Loucy (cell line): ENCODE measurements around the gene ENHO.

Experiments used
- EZH2phosphoT487 ChIP-seq: fragments of 200-600 bp; IDR thresholded peaks from 2 replicates; pipeline ENCODE4 v1.6.1; 2018; ENCODE audit warnings: antibody characterized with exemption, mild to moderate bottlenecking, moderate library complexity, borderline replicate concordance
- TF ChIP-seq, protein P1 (sequence below): fragments of 200-600 bp; sonication (generic); conservative IDR thresholded peaks from 2 replicates; pipeline ENCODE4 v1.5.1; 2014; ENCODE audit warnings: mild to moderate bottlenecking, antibody characterized with exemption, low read length

DNA sequence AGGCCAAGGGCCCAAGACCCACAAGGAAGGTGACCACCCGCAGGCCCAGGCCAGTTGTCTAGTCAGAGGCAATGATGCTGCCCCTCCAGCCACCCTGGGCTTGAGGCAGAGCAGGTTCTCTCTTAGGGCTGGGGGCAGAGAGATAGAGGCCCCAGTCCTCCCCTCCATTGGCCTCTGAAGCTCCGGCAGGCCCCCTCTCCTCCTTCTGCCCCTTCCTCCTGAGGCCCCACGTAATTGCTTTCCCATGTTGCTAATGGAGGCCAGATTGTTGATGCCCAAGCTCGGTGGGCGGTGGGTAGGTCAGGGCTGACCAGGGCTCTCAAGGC, 26.6 kb upstream of the ENHO start:
- TF ChIP-seq, protein P1, sequence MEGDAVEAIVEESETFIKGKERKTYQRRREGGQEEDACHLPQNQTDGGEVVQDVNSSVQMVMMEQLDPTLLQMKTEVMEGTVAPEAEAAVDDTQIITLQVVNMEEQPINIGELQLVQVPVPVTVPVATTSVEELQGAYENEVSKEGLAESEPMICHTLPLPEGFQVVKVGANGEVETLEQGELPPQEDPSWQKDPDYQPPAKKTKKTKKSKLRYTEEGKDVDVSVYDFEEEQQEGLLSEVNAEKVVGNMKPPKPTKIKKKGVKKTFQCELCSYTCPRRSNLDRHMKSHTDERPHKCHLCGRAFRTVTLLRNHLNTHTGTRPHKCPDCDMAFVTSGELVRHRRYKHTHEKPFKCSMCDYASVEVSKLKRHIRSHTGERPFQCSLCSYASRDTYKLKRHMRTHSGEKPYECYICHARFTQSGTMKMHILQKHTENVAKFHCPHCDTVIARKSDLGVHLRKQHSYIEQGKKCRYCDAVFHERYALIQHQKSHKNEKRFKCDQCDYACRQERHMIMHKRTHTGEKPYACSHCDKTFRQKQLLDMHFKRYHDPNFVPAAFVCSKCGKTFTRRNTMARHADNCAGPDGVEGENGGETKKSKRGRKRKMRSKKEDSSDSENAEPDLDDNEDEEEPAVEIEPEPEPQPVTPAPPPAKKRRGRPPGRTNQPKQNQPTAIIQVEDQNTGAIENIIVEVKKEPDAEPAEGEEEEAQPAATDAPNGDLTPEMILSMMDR, result no peak
- TF ChIP-seq EZH2phosphoT487, result no peak
